GM12878 (cell line): Measurements from ENCODE around the gene SAMD4A. TPM values are rescaled to one million over a fixed set of nuclear protein-coding genes. Genes with fewer than 3 reads are reported as not detected.
A peak's percentile ranks its signal among the peaks of the same experiment; 100 is the strongest.

Source experiments
- ATAC-seq: fragments of 200-7000 bp; cut with Tn5 transposase; 3 replicates; pipeline ENCODE4 v1.9.1; 2020; ENCODE audit warnings: mild to moderate bottlenecking, moderate library complexity
- BruUV-seq: library from RNA; stranded (reverse); fragments of 400-500 nt; replicated peaks from 2 replicates; lab custom pipeline; 2021; lab: Mats Ljungman, UMichigan
- CTCF ChIA-PET: fragments of 300-600 bp; sonication (Branson Sonifier 250); formaldehyde crosslinking; extraction: SDS; loops from one replicate; lab custom pipeline; 2021; ENCODE audit warnings: inconsistent platforms; lab: Yijun Ruan, JAX
- POLR2A ChIA-PET: fragments of 350-600 bp; formaldehyde crosslinking; extraction: SDS; loops from one replicate; lab custom pipeline; 2021; ENCODE audit warnings: inconsistent platforms; lab: Charles Lee
- RAD21 ChIA-PET: fragments of 300-600 bp; sonication (Branson Sonifier 250); formaldehyde crosslinking; loops from one replicate; lab custom pipeline; 2023; ENCODE audit warnings: antibody characterized with exemption; ENCODE audit not compliant: unreplicated experiment; lab: Charles Lee
- SMC1A ChIA-PET: fragments of 300-600 bp; sonication (Branson Sonifier 250); formaldehyde crosslinking; loops from one replicate; lab custom pipeline; 2023; ENCODE audit not compliant: unreplicated experiment, uncharacterized antibody; lab: Charles Lee
- DNase-seq: peaks from one replicate; pipeline ENCODE4 v3.0.0-alpha.2; 2011; ENCODE audit warnings: low read depth, low spot score
- FAIRE-seq: peaks from 3 replicates; lab custom pipeline; 2011; peaks lifted over from hg19 to GRCh38; lab: Jason Lieb, UNC
- H2AFZ ChIP-seq: 2 replicates; pipeline ENCODE4 v1.6.0; 2011; ENCODE audit warnings: low read depth, low read length, control low read depth; ENCODE audit not compliant: control insufficient read depth
- H3K27ac ChIP-seq: 2 replicates; pipeline ENCODE4 v1.5.1; 2011; ENCODE audit warnings: control low read depth; ENCODE audit not compliant: control insufficient read depth, insufficient read depth
- H3K27me3 ChIP-seq, 2 experiments: replicated peaks in 1 of 2; 2 replicates each; pipeline versions ENCODE4 v1.6.0 to v1.6.1; 2011; ENCODE audit warnings: low read length in 1 of 2; ENCODE audit not compliant: control insufficient read depth in 2 of 2, insufficient read depth in 2 of 2
- H3K36me3 ChIP-seq, 2 experiments: 2 replicates each; pipeline ENCODE4 v1.5.1; 2011; ENCODE audit warnings: low read length in 1 of 2; ENCODE audit not compliant: control insufficient read depth in 2 of 2, insufficient read depth in 2 of 2
- H3K4me1 ChIP-seq: 2 replicates; pipeline ENCODE4 v1.6.1; 2011; ENCODE audit warnings: mild to moderate bottlenecking, low read length, moderate library complexity, mixed read lengths; ENCODE audit not compliant: control insufficient read depth, insufficient read depth
- H3K4me2 ChIP-seq: 2 replicates; pipeline ENCODE4 v1.6.0; 2011; ENCODE audit warnings: control low read depth; ENCODE audit not compliant: control insufficient read depth, insufficient read depth
- H3K4me3 ChIP-seq: fragments of 200-600 bp; sonication (generic); 2 replicates; pipeline ENCODE4 v1.5.1; 2016
- H3K79me2 ChIP-seq: 2 replicates; pipeline ENCODE4 v1.6.0; 2011; ENCODE audit warnings: low read length; ENCODE audit not compliant: control insufficient read depth, insufficient read depth
- H3K9ac ChIP-seq: 2 replicates; pipeline ENCODE4 v1.8.0; 2011; ENCODE audit warnings: low read length, control low read depth, mixed read lengths; ENCODE audit not compliant: control insufficient read depth, insufficient read depth
- H3K9me3 ChIP-seq: replicated peaks from 3 replicates; pipeline ENCODE4 v1.5.1; 2011; ENCODE audit warnings: mild to moderate bottlenecking, low read length; ENCODE audit not compliant: control insufficient read depth, insufficient read depth
- H4K20me1 ChIP-seq: 2 replicates; pipeline ENCODE4 v1.6.0; 2011; ENCODE audit not compliant: control insufficient read depth, insufficient read depth
- ATF7 ChIP-seq: fragments of 450-650 bp; IDR thresholded peaks from 2 replicates; pipeline ENCODE4 v1.6.1; 2016; ENCODE audit warnings: low read depth, mild to moderate bottlenecking
- CBFB ChIP-seq: IDR thresholded peaks from 2 replicates; pipeline ENCODE4 v1.6.1; 2016; ENCODE audit warnings: antibody characterized with exemption, low read depth
- CEBPZ ChIP-seq: fragments of 150-350 bp; IDR thresholded peaks from 2 replicates; pipeline ENCODE4 v1.6.1; 2016; ENCODE audit warnings: low read depth, low read length
- CHD4 ChIP-seq: fragments of 200-600 bp; sonication (generic); IDR thresholded peaks from 2 replicates; pipeline ENCODE4 v1.6.1; 2016; ENCODE audit warnings: mild to moderate bottlenecking
- GATAD2B ChIP-seq: fragments of 450-650 bp; conservative IDR thresholded peaks from 2 replicates; pipeline ENCODE4 v1.6.1; 2017; ENCODE audit warnings: low read depth, mild to moderate bottlenecking, moderate library complexity
- NBN ChIP-seq: fragments of 450-650 bp; IDR thresholded peaks from 2 replicates; pipeline ENCODE4 v1.6.1; 2016
- NKRF ChIP-seq: fragments of 450-650 bp; conservative IDR thresholded peaks from 2 replicates; pipeline ENCODE4 v1.6.1; 2017; ENCODE audit warnings: mild to moderate bottlenecking, moderate library complexity
- PAX8 ChIP-seq: fragments of 450-650 bp; IDR thresholded peaks from 2 replicates; pipeline ENCODE4 v1.6.1; 2017; ENCODE audit warnings: mild to moderate bottlenecking, moderate library complexity
- SUPT20H ChIP-seq: IDR thresholded peaks from 2 replicates; pipeline ENCODE4 v1.6.1; 2011; ENCODE audit warnings: low read depth, mild to moderate bottlenecking, low read length, moderate library complexity, borderline replicate concordance; ENCODE audit not compliant: control insufficient read depth
- TAF1 ChIP-seq: IDR thresholded peaks from 2 replicates; pipeline ENCODE4 v1.6.1; 2011; ENCODE audit warnings: mild to moderate bottlenecking, low read depth, low read length, borderline replicate concordance
- YY1 ChIP-seq: IDR thresholded peaks from 2 replicates; pipeline ENCODE4 v1.6.1; 2011; ENCODE audit warnings: low read depth, mild to moderate bottlenecking, low read length
- ZNF24 ChIP-seq: fragments of 450-650 bp; IDR thresholded peaks from 2 replicates; pipeline ENCODE4 v1.6.1; 2017; ENCODE audit warnings: antibody characterized with exemption, mild to moderate bottlenecking
- ZNF274 ChIP-seq: IDR thresholded peaks from one replicate; pipeline ENCODE4 v1.8.0; 2011; ENCODE audit not compliant: insufficient read length, insufficient read depth
- WGBS: methylation state at CpG from one replicate; pipeline ENCODE4 v1.1.6; 2016; ENCODE audit warnings: low lambda C conversion rate; ENCODE audit not compliant: insufficient replicate concordance, insufficient coverage; ENCODE audit errors: missing lambda C conversion rate; 5-methylcytosine and 5-hydroxymethylcytosine counted together
- in situ Hi-C: fragments of 300-500 bp; cut with MboI; formaldehyde crosslinking; loops from 9 replicates; pipeline ENCODE4 v1.14.3; 2018; ENCODE audit warnings: mixed read lengths
- intact Hi-C: fragments of 100-400 bp; cut with micrococcal nuclease; formaldehyde crosslinking; loops from one replicate; pipeline ENCODE4 v1.14.2; 2022; ENCODE audit not compliant: unreplicated experiment
- polyA plus RNA-seq, 11 experiments: library from polyadenylated mRNA; depleted of rRNA in 4 of 11; unstranded in 6 of 11; stranded (reverse) in 5 of 11; fragments of >200 nt; fragmentation: Nextera tagmentation in 4 of 11; fragmentation: Illumina TruSeq in 1 of 11; extraction: Ambion mirVana in 4 of 11; extraction: Trizol in 1 of 11; gene quantifications; 1 replicate in 1 of 11; 2 replicates in 10 of 11; pipeline versions ENCODE4 v1.2.1 to v1.2.3, GENCODE V29; 2011 to 2016; ENCODE audit warnings: inconsistent platforms in 2 of 11, missing spikeins in 2 of 11, low read depth in 1 of 11
- total RNA-seq, 4 experiments: library from RNA; depleted of rRNA in 3 of 4; stranded (reverse); fragments of >200 nt in 3 of 4; fragmentation: Illumina TruSeq in 1 of 4; extraction: Trizol in 1 of 4; gene quantifications; 2 replicates each; pipeline versions ENCODE4 v1.2.1 to v1.2.3, GENCODE V29; 2013 to 2021

The SAMD4A gene
- total and polyA plus RNA-seq, 10 of the 15 experiments (the other 5 are each of a cell fraction or from before 2014, with no cell fraction given) = 0.05 to 0.56 (median 0.31) TPM

- TF ChIP-seq SUPT20H (no peak), GATAD2B (no peak), NBN (no peak), TAF1 (no peak), CHD4 (no peak), YY1 (no peak)
Measured at GRCh38 chr14:54584097-54584496, 17.2 kb downstream of the SAMD4A start (continued).

- WGBS = 94% methylated on average over 3 of the region's 3 CpGs
- POLR2A ChIA-PET = no interaction called here
- Histone ChIP-seq H4K20me1 (no peaks in the 10 kb centered on the region), H3K4me1 (no peaks in the 10 kb centered on the region), H3K27ac (no peak overlapping the region), H3K9ac (no peak overlapping the region), H3K27me3 (no peaks in the 10 kb centered on the region), H3K4me3 (no peak overlapping the region), H3K9me3 (no peaks in the 10 kb centered on the region), H3K36me3 (no peaks in the 10 kb centered on the region), H3K79me2 (no peaks in the 10 kb centered on the region), H2AFZ (no peak overlapping the region), H3K4me2 (no peak overlapping the region)
- ATAC-seq = peak; percentile 50
- intact Hi-C loops = no loop called here
- no peak for DNase-seq
- SMC1A ChIA-PET = no interaction called here
- TF ChIP-seq ATF7 (peak; percentile 79), PAX8 (no peak)
- CTCF ChIA-PET = no interaction called here
- BruUV-seq = no TSS peak
- RAD21 ChIA-PET = no interaction called here
- in situ Hi-C loops = no loop called here
- no peak for FAIRE-seq
Measured at GRCh38 chr14:54585214-54585613, 18.3 kb downstream of the SAMD4A start.

GRCh38 chr14:54589076-54589475 lies 22.1 kb downstream of the SAMD4A start:
- no peak overlapping the region for H3K9ac ChIP-seq
- H3K36me3 ChIP-seq = no peaks in the 10 kb centered on the region
- ChIA-PET RAD21 (no interaction called here), SMC1A (interaction anchor here (1.4 kb wide), 1 partner anchor 12 kb away, joined by 3 read pairs; no protein-coding TSS in a partner anchor), POLR2A (no interaction called here), CTCF (interaction anchor here (0.6 kb wide), 1 partner anchor 324 kb away, joined by 3 read pairs; no protein-coding TSS in a partner anchor)
- H2AFZ ChIP-seq = no peak overlapping the region
- H4K20me1 ChIP-seq = no peaks in the 10 kb centered on the region
- no peak overlapping the region for H3K27ac ChIP-seq
- no peaks in the 10 kb centered on the region for H3K4me1 ChIP-seq
- BruUV-seq = no TSS peak
- FAIRE-seq (no peak), ATAC-seq (no peak), DNase-seq (no peak)
- H3K79me2 ChIP-seq = no peaks in the 10 kb centered on the region
- WGBS = 50% methylated on average over 2 of the region's 2 CpGs
- intact Hi-C loops (no loop called here), in situ Hi-C loops (no loop called here)
- H3K9me3 ChIP-seq = no peaks in the 10 kb centered on the region
- no peak overlapping the region for H3K4me3 ChIP-seq
- no peak overlapping the region for H3K4me2 ChIP-seq
- H3K27me3 ChIP-seq = no peaks in the 10 kb centered on the region
- TF ChIP-seq ZNF24 = no peak
- no peak for TF ChIP-seq ATF7
- no peak for TF ChIP-seq NKRF
- no peak for TF ChIP-seq NBN
- no peak for TF ChIP-seq ZNF274
- no peak for TF ChIP-seq CBFB
- TF ChIP-seq CEBPZ = no peak
